Subcutaneous abdominal adipose tissue (tissue), 5 donors: ENCODE measurements around the gene CROT.

Experiments used
- H3K27ac ChIP-seq: one replicate; pipeline ENCODE4 v1.7.0; 2013; ENCODE audit warnings: low read depth, mild to moderate bottlenecking, inconsistent platforms, low read length, moderate library complexity
- H3K27me3 ChIP-seq, 5 donors: one replicate each; pipeline ENCODE4 v1.7.0; 2013; ENCODE audit warnings: low read length in 5 of 5, inconsistent platforms in 1 of 5; ENCODE audit not compliant: control insufficient read depth in 5 of 5, insufficient read depth in 4 of 5
- H3K36me3 ChIP-seq, 5 donors: one replicate each; pipeline ENCODE4 v1.7.0; 2013; ENCODE audit warnings: low read length in 5 of 5; ENCODE audit not compliant: control insufficient read depth in 5 of 5, insufficient read depth in 5 of 5
- H3K4me1 ChIP-seq, 5 donors: one replicate each; pipeline ENCODE4 v1.7.0; 2013; ENCODE audit warnings: low read length in 5 of 5, mild to moderate bottlenecking in 3 of 5, moderate library complexity in 1 of 5; ENCODE audit not compliant: control insufficient read depth in 5 of 5, insufficient read depth in 5 of 5
- H3K4me3 ChIP-seq, 5 donors: one replicate each; pipeline ENCODE4 v1.7.0; 2013; ENCODE audit warnings: low read length in 5 of 5, low read depth in 1 of 5
- H3K9ac ChIP-seq, 5 donors: one replicate each; pipeline ENCODE4 v1.7.0; 2013; ENCODE audit warnings: low read length in 5 of 5, mild to moderate bottlenecking in 4 of 5, moderate library complexity in 3 of 5
- H3K9me3 ChIP-seq, 5 donors: one replicate each; pipeline ENCODE4 v1.7.0; 2013; ENCODE audit warnings: low read length in 5 of 5; ENCODE audit not compliant: control insufficient read depth in 5 of 5
- donor health status: healthy.
- donor health status: healthy.
- donor health status: healthy.
- donor health status: healthy.
- donor health status: healthy.

The CROT gene

GRCh38 chr7:87411186-87411585 lies 65.7 kb downstream of the CROT start:
- Histone ChIP-seq H3K9ac (no peak overlapping the region), H3K27ac (no peak overlapping the region), H3K9me3 (no peaks in the 10 kb centered on the region), H3K4me3 (no peak overlapping the region), H3K36me3 (no peaks in the 10 kb centered on the region), H3K27me3 (no peaks in the 10 kb centered on the region), H3K4me1 (no peaks in the 10 kb centered on the region)

- H3K36me3 ChIP-seq = no peaks in the 10 kb centered on the region
- H3K4me3 ChIP-seq = no peak overlapping the region
- H3K27me3 ChIP-seq = no peaks in the 10 kb centered on the region
- H3K4me1 ChIP-seq = no peaks in the 10 kb centered on the region
- no peak overlapping the region for H3K9ac ChIP-seq
- H3K9me3 ChIP-seq = no peaks in the 10 kb centered on the region
- H3K27ac ChIP-seq = no peak overlapping the region
These were observed 67.6 kb downstream of the CROT start for GRCh38 chr7:87413029-87413428.

GRCh38 chr7:87413951-87414793 lies 68.7 kb downstream of the CROT start:
- Histone ChIP-seq H3K9me3 (no peaks in the 10 kb centered on the region), H3K27ac (peak overlapping the region; percentile 34), H3K36me3 (no peaks in the 10 kb centered on the region), H3K4me1 (no peaks in the 10 kb centered on the region), H3K9ac (no peak overlapping the region), H3K4me3 (no peak overlapping the region), H3K27me3 (no peaks in the 10 kb centered on the region)

- Histone ChIP-seq H3K9ac (no peak overlapping the region), H3K27ac (peak overlapping the region; percentile 4), H3K9me3 (no peaks in the 10 kb centered on the region), H3K4me3 (no peak overlapping the region), H3K4me1 (no peaks in the 10 kb centered on the region), H3K27me3 (no peaks in the 10 kb centered on the region), H3K36me3 (no peaks in the 10 kb centered on the region)
These were observed 69.3 kb downstream of the CROT start for GRCh38 chr7:87414794-87415188.

GRCh38 chr7:87416682-87417587 lies 71.5 kb downstream of the CROT start:
- Histone ChIP-seq H3K27me3 (no peaks in the 10 kb centered on the region), H3K4me3 (no peak overlapping the region), H3K9me3 (no peaks in the 10 kb centered on the region), H3K27ac (no peak overlapping the region), H3K4me1 (no peaks in the 10 kb centered on the region), H3K36me3 (no peaks in the 10 kb centered on the region), H3K9ac (no peak overlapping the region)

- no peaks in the 10 kb centered on the region for H3K4me1 ChIP-seq
- no peak overlapping the region for H3K9ac ChIP-seq
- no peaks in the 10 kb centered on the region for H3K36me3 ChIP-seq
- no peaks in the 10 kb centered on the region for H3K9me3 ChIP-seq
- no peak overlapping the region for H3K27ac ChIP-seq
- H3K4me3 ChIP-seq = no peak overlapping the region
- H3K27me3 ChIP-seq = no peaks in the 10 kb centered on the region
These were observed 74.7 kb downstream of the CROT start for GRCh38 chr7:87420173-87420572.

- Histone ChIP-seq H3K36me3 (no peaks in the 10 kb centered on the region), H3K4me3 (no peak overlapping the region), H3K9me3 (no peaks in the 10 kb centered on the region), H3K27me3 (no peaks in the 10 kb centered on the region), H3K4me1 (no peaks in the 10 kb centered on the region), H3K27ac (no peak overlapping the region), H3K9ac (no peak overlapping the region)
These were observed 78.6 kb downstream of the CROT start for GRCh38 chr7:87424075-87424474.

- H3K36me3 ChIP-seq = no peaks in the 10 kb centered on the region
- H3K4me3 ChIP-seq = no peak overlapping the region
- no peaks in the 10 kb centered on the region for H3K4me1 ChIP-seq
- no peaks in the 10 kb centered on the region for H3K27me3 ChIP-seq
- no peak overlapping the region for H3K27ac ChIP-seq
- no peaks in the 10 kb centered on the region for H3K9me3 ChIP-seq
- no peak overlapping the region for H3K9ac ChIP-seq
These were observed 80.7 kb downstream of the CROT start for GRCh38 chr7:87426160-87426559.

- Histone ChIP-seq H3K4me1 (no peaks in the 10 kb centered on the region), H3K36me3 (peaks cover 0 to 3% (median 0%) of the 10 kb centered on the region in 5 donors), H3K27ac (no peak overlapping the region), H3K4me3 (no peak overlapping the region), H3K9ac (no peak overlapping the region), H3K9me3 (no peaks in the 10 kb centered on the region), H3K27me3 (no peaks in the 10 kb centered on the region)
These were observed 81.8 kb downstream of the CROT start for GRCh38 chr7:87427288-87427687.

GRCh38 chr7:87432536-87432935 lies 87.1 kb downstream of the CROT start:
- H3K4me3 ChIP-seq = no peak overlapping the region
- H3K27ac ChIP-seq = no peak overlapping the region
- no peaks in the 10 kb centered on the region for H3K27me3 ChIP-seq
- no peaks in the 10 kb centered on the region for H3K4me1 ChIP-seq
- no peaks in the 10 kb centered on the region for H3K9me3 ChIP-seq
- no peak overlapping the region for H3K9ac ChIP-seq
- H3K36me3 ChIP-seq = peaks cover 0 to 3% (median 0%) of the 10 kb centered on the region in 5 donors
